Ishikawa (cell line): ENCODE measurements around the gene GAS5.

ENCODE experiments used
- CEBPB ChIP-seq: IDR thresholded peaks from 2 replicates; pipeline ENCODE4 v1.6.1; 2012
- CREB1 ChIP-seq: IDR thresholded peaks from 2 replicates; pipeline ENCODE4 v1.6.1; 2012; ENCODE audit warnings: low read depth
- EGR1 ChIP-seq: IDR thresholded peaks from 2 replicates; pipeline ENCODE4 v1.6.1; 2012
- EP300 ChIP-seq: IDR thresholded peaks from 2 replicates; pipeline ENCODE4 v1.6.1; 2012; ENCODE audit warnings: borderline replicate concordance
- FOXM1 ChIP-seq: IDR thresholded peaks from 2 replicates; pipeline ENCODE4 v1.6.1; 2012; ENCODE audit warnings: low read depth, borderline replicate concordance
- NFIC ChIP-seq: IDR thresholded peaks from 2 replicates; pipeline ENCODE4 v1.6.1; 2012
- RAD21 ChIP-seq: IDR thresholded peaks from 2 replicates; pipeline ENCODE4 v1.6.1; 2012; ENCODE audit warnings: low read depth
- TAF1 ChIP-seq: IDR thresholded peaks from 2 replicates; pipeline ENCODE4 v1.6.1; 2012; ENCODE audit warnings: low read depth, mild to moderate bottlenecking
- TCF12 ChIP-seq: IDR thresholded peaks from 2 replicates; pipeline ENCODE4 v1.6.1; 2012; ENCODE audit warnings: low read depth
- TEAD4 ChIP-seq: IDR thresholded peaks from 2 replicates; pipeline ENCODE4 v1.6.1; 2012
- YY1 ChIP-seq: IDR thresholded peaks from 2 replicates; pipeline ENCODE4 v1.6.1; 2012; ENCODE audit warnings: low read depth
- ZBTB7A ChIP-seq: IDR thresholded peaks from 2 replicates; pipeline ENCODE4 v1.6.1; 2012; ENCODE audit warnings: low read depth
- TF ChIP-seq, protein P1 (sequence below): IDR thresholded peaks from 2 replicates; pipeline ENCODE4 v1.6.1; 2012
- TF ChIP-seq, protein P2 (sequence below): IDR thresholded peaks from 2 replicates; pipeline ENCODE4 v1.6.1; 2012
- TF ChIP-seq, protein P3 (sequence below): IDR thresholded peaks from 2 replicates; pipeline ENCODE4 v1.6.1; 2012; ENCODE audit warnings: low read depth, mild to moderate bottlenecking

The GAS5 gene

DNA sequence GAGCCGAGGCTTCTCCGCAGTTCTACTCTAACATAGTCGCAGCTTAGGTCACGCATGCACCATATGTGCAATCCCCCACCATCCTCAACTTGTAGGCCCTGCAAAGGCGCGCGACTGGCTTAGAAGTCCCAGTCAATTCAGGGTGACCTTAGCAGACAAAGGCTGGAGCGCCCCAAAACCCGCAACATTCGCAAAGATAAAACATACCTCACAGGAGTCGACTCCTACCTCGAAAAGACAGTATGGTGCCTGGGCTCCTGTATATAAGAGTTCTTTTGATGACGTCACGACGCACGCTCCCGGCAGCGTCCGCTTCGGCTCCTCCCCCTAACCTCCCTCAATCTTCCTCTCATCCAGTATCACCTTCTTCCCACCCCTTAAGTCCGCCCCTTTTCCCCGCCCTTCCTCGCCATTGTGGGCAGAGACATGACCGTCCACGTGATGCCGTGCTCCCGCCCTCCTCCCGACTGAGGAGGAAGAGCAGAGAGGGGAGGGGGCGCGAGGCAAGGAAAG, at the start of gene GAS5:
Gene GAS5 (minus strand): TSS at position 237 of the 513 bp plus-strand sequence.
- TF ChIP-seq TEAD4: 0 out of 2 replicates have a peak, but pooled peaks have one; percentile 12
- TF ChIP-seq TAF1: peak; percentile 98
- no peak for TF ChIP-seq FOXM1
- peak; percentile 15; the same call in 1 of the 2 replicates for TF ChIP-seq CEBPB
- TF ChIP-seq YY1: peak; percentile 85
- peak; percentile 35; the same call in 1 of the 2 replicates for TF ChIP-seq EGR1
- TF ChIP-seq RAD21: no peak
- TF ChIP-seq, protein P1, sequence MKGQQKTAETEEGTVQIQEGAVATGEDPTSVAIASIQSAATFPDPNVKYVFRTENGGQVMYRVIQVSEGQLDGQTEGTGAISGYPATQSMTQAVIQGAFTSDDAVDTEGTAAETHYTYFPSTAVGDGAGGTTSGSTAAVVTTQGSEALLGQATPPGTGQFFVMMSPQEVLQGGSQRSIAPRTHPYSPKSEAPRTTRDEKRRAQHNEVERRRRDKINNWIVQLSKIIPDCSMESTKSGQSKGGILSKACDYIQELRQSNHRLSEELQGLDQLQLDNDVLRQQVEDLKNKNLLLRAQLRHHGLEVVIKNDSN: peak; percentile 96
- TF ChIP-seq ZBTB7A: no peak
- TF ChIP-seq EP300: no peak; the same call in 1 of the 2 replicates
- TF ChIP-seq TCF12: peak; percentile 13; the same call in 1 of the 2 replicates
- TF ChIP-seq, protein P2, sequence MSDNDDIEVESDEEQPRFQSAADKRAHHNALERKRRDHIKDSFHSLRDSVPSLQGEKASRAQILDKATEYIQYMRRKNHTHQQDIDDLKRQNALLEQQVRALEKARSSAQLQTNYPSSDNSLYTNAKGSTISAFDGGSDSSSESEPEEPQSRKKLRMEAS: peak; percentile 93
- TF ChIP-seq, protein P3, sequence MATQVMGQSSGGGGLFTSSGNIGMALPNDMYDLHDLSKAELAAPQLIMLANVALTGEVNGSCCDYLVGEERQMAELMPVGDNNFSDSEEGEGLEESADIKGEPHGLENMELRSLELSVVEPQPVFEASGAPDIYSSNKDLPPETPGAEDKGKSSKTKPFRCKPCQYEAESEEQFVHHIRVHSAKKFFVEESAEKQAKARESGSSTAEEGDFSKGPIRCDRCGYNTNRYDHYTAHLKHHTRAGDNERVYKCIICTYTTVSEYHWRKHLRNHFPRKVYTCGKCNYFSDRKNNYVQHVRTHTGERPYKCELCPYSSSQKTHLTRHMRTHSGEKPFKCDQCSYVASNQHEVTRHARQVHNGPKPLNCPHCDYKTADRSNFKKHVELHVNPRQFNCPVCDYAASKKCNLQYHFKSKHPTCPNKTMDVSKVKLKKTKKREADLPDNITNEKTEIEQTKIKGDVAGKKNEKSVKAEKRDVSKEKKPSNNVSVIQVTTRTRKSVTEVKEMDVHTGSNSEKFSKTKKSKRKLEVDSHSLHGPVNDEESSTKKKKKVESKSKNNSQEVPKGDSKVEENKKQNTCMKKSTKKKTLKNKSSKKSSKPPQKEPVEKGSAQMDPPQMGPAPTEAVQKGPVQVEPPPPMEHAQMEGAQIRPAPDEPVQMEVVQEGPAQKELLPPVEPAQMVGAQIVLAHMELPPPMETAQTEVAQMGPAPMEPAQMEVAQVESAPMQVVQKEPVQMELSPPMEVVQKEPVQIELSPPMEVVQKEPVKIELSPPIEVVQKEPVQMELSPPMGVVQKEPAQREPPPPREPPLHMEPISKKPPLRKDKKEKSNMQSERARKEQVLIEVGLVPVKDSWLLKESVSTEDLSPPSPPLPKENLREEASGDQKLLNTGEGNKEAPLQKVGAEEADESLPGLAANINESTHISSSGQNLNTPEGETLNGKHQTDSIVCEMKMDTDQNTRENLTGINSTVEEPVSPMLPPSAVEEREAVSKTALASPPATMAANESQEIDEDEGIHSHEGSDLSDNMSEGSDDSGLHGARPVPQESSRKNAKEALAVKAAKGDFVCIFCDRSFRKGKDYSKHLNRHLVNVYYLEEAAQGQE: no peak
- no peak for TF ChIP-seq NFIC
- peak; percentile 78 for TF ChIP-seq CREB1

DNA sequence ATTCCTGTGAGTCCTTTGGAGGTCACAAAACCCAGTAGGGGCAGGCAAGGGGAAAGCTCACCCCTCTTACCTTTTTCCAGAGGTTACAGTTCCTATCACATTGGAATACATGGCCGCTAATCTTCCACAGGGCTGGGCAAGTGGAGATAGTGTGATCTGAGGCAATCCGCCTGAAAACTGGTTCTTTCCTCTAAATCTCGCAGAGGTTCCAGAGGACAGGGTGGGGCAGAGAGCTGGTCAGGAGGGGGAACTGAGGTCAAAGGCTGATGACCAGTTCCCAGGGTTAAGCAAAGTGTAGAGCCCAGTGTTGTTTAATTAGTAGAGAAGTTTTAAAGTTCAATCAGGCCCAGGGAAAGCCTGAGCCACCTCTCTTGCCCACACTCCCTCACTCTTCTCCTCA, 49.4 kb upstream of the GAS5 start, which contains the start of gene SERPINC1:
Gene SERPINC1 (minus strand): TSS at position 179 of the 400 bp plus-strand sequence. CDS start 68 bp downstream, at position 111.
- no peak for TF ChIP-seq CEBPB
- TF ChIP-seq CREB1: no peak
- no peak for TF ChIP-seq TCF12
- TF ChIP-seq YY1: no peak
- no peak for TF ChIP-seq EP300
- no peak for TF ChIP-seq ZBTB7A
- no peak for TF ChIP-seq FOXM1
- TF ChIP-seq TAF1: no peak

DNA sequence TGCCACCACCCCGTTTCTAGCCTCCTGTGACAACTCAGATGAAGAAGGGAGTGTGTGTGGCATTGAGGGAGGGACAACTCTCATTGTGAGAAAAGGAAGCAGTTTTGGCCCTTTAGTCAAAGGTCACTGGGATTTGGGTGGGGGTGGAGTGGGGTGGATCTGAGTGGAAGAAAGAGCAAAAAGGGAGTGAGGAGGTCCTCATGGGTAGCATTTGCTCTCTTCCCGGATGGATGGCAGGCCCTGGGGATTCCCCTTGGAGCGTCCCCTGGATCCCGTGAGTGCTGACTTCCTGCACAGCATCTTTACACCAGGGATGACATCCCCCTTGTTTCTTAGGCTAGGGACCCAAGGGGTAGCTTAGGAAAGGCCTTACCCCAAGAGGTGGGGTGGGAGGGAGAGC, 48.9 kb upstream of the GAS5 start:
- TF ChIP-seq CREB1: no peak
- TF ChIP-seq, protein P3: no peak
- TF ChIP-seq TAF1: no peak
- no peak for TF ChIP-seq EP300
- TF ChIP-seq CEBPB: no peak
- TF ChIP-seq FOXM1: no peak
- TF ChIP-seq, protein P1: no peak
- TF ChIP-seq EGR1: no peak
- TF ChIP-seq, protein P2: no peak
- TF ChIP-seq RAD21: no peak
- TF ChIP-seq NFIC: no peak
- no peak for TF ChIP-seq TEAD4
- TF ChIP-seq ZBTB7A: no peak
- TF ChIP-seq YY1: no peak
- TF ChIP-seq TCF12: no peak

GRCh38 chr1:173915596-173915995, 47.8 kb upstream of the GAS5 start:
- TF ChIP-seq, protein P3: peak; percentile 70
- no peak for TF ChIP-seq TEAD4
- TF ChIP-seq, protein P2: no peak
